Lower lobe of right lung (tissue), 2 donors: ENCODE results near the gene STRIP2. TPM values are rescaled to one million over a fixed set of nuclear protein-coding genes. Genes with fewer than 3 reads are reported as not detected.
A peak's percentile ranks its signal among the peaks of the same experiment; 100 is the strongest.

Experiments
- ATAC-seq, 2 donors: fragments of 200-7000 bp; cut with Tn5 transposase; one replicate each; pipeline ENCODE4 v1.9.1; 2020 to 2022; ENCODE audit warnings: mild to moderate bottlenecking in 2 of 2, moderate library complexity in 2 of 2
- DNase-seq: peaks from one replicate; pipeline ENCODE4 v3.0.0-alpha.2; 2020
- H3K27ac ChIP-seq: fragments of 200-600 bp; one replicate; pipeline ENCODE4 v1.8.0; 2022
- H3K27me3 ChIP-seq: fragments of 200-600 bp; one replicate; pipeline ENCODE4 v1.8.0; 2022; ENCODE audit warnings: low read depth
- H3K36me3 ChIP-seq: fragments of 200-600 bp; one replicate; pipeline ENCODE4 v1.8.0; 2022; ENCODE audit warnings: mild to moderate bottlenecking
- H3K4me1 ChIP-seq: fragments of 200-600 bp; one replicate; pipeline ENCODE4 v1.8.0; 2022
- H3K4me3 ChIP-seq: fragments of 200-600 bp; one replicate; pipeline ENCODE4 v1.8.0; 2022; ENCODE audit warnings: mild to moderate bottlenecking
- H3K9me3 ChIP-seq: fragments of 200-600 bp; one replicate; pipeline ENCODE4 v1.8.0; 2022
- CTCF ChIP-seq: fragments of 200-600 bp; IDR thresholded peaks from one replicate; pipeline ENCODE4 v1.8.0; 2022; ENCODE audit warnings: antibody characterized with exemption, mild to moderate bottlenecking
- intact Hi-C: fragments of 100-400 bp; cut with DNase I; formaldehyde crosslinking; loops from one replicate; pipeline ENCODE4 v1.11.0; 2022
- total RNA-seq: library from RNA; stranded (reverse); fragmentation: NEBNext Ultra II Directional; extraction: Animal tissue kit (Norgen Biotek cat#: 25700); gene quantifications from one replicate; pipeline ENCODE4 v1.2.1, GENCODE V29; 2021
- donor health status: DM: no; HTN: yes; CAD: no; lungs with severe emphysema.

STRIP2 gene
- total RNA-seq, 1 donor from 2014 or later = 1.3 TPM

GRCh38 chr7:129461809-129462208 is 27.6 kb downstream of the STRIP2 start:
- Histone ChIP-seq H3K4me3 (no peak overlapping the region), H3K27me3 (no peaks in the 10 kb centered on the region), H3K9me3 (no peaks in the 10 kb centered on the region), H3K4me1 (no peaks in the 10 kb centered on the region), H3K27ac (no peak overlapping the region), H3K36me3 (no peaks in the 10 kb centered on the region)
- no peak for DNase-seq
- no peak for ATAC-seq
- intact Hi-C loops = no loop called here
- no peak for TF ChIP-seq CTCF

GRCh38 chr7:129462420-129462819 is 28.2 kb downstream of the STRIP2 start:
- no peaks in the 10 kb centered on the region for H3K36me3 ChIP-seq
- no peak for TF ChIP-seq CTCF
- H3K27ac ChIP-seq = no peak overlapping the region
- no peaks in the 10 kb centered on the region for H3K9me3 ChIP-seq
- H3K4me1 ChIP-seq = no peaks in the 10 kb centered on the region
- H3K4me3 ChIP-seq = no peak overlapping the region
- peak; percentile 35 to 50 for ATAC-seq
- intact Hi-C loops = no loop called here
- no peaks in the 10 kb centered on the region for H3K27me3 ChIP-seq
- no peak for DNase-seq

GRCh38 chr7:129464194-129464593 is 30.0 kb downstream of the STRIP2 start:
- H3K4me1 ChIP-seq = no peaks in the 10 kb centered on the region
- no peak for TF ChIP-seq CTCF
- no peak for DNase-seq
- H3K4me3 ChIP-seq = no peak overlapping the region
- no peak overlapping the region for H3K27ac ChIP-seq
- H3K27me3 ChIP-seq = no peaks in the 10 kb centered on the region
- no peaks in the 10 kb centered on the region for H3K9me3 ChIP-seq
- intact Hi-C loops = no loop called here
- H3K36me3 ChIP-seq = no peaks in the 10 kb centered on the region
- ATAC-seq = no peak

GRCh38 chr7:129465080-129465479 is 30.8 kb downstream of the STRIP2 start:
- H3K27ac ChIP-seq = no peak overlapping the region
- H3K9me3 ChIP-seq = no peaks in the 10 kb centered on the region
- no peak for DNase-seq
- H3K4me3 ChIP-seq = no peak overlapping the region
- H3K36me3 ChIP-seq = no peaks in the 10 kb centered on the region
- no peak for ATAC-seq
- H3K27me3 ChIP-seq = no peaks in the 10 kb centered on the region
- TF ChIP-seq CTCF = no peak
- no peaks in the 10 kb centered on the region for H3K4me1 ChIP-seq
- intact Hi-C loops = no loop called here

- H3K4me3 ChIP-seq = no peak overlapping the region
- no peak for DNase-seq
- intact Hi-C loops = no loop called here
- no peak overlapping the region for H3K27ac ChIP-seq
- H3K9me3 ChIP-seq = no peaks in the 10 kb centered on the region
- no peaks in the 10 kb centered on the region for H3K36me3 ChIP-seq
- H3K27me3 ChIP-seq = no peaks in the 10 kb centered on the region
- no peak for ATAC-seq
- TF ChIP-seq CTCF = no peak
- H3K4me1 ChIP-seq = no peaks in the 10 kb centered on the region
Measured at GRCh38 chr7:129466796-129467195, 32.6 kb downstream of the STRIP2 start.

GRCh38 chr7:129468087-129468486 is 33.9 kb downstream of the STRIP2 start:
- peak overlapping the region; percentile 53 for H3K27ac ChIP-seq
- H3K4me3 ChIP-seq = peak overlapping the region; percentile 16

More at GRCh38 chr7:129468087-129468486, 33.9 kb downstream of the STRIP2 start:
- no peaks in the 10 kb centered on the region for H3K9me3 ChIP-seq
- no peak for TF ChIP-seq CTCF
- peak; percentile 79 to 83 for ATAC-seq
- no peak for DNase-seq
- intact Hi-C loops = no loop called here
- no peaks in the 10 kb centered on the region for H3K36me3 ChIP-seq
- H3K4me1 ChIP-seq = no peaks in the 10 kb centered on the region
- no peaks in the 10 kb centered on the region for H3K27me3 ChIP-seq
